GM18868 (cell line): Measurements from ENCODE around the gene KMO.

Experiments
- ATAC-seq: cut with Tn5 transposase; IDR thresholded peaks from one replicate; pipeline ENCODE4 v1.9.1; 2021; ENCODE audit warnings: mild to moderate bottlenecking, moderate library complexity; ENCODE audit not compliant: unreplicated experiment

Gene KMO

DNA sequence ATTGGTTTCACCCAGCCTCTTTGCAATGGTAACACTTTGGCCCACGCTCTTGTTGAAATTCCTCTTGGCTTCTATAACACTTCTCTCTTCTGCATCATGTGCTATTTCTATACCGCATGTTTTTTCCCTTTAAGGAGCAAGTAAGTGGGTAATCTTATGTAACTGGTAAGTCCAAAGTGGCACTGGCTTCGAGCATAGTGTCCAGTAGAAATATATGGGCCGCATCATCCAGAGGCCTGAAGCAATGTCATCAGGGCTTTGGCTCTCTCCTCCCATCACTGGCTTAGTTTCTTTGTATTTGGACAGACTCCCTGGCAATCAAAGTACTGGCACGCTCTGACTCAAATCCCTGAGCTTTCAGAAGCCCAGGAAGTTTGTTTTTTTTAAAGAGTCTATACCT lies 90.5 kb downstream of the KMO start:
- no peak for ATAC-seq

DNA sequence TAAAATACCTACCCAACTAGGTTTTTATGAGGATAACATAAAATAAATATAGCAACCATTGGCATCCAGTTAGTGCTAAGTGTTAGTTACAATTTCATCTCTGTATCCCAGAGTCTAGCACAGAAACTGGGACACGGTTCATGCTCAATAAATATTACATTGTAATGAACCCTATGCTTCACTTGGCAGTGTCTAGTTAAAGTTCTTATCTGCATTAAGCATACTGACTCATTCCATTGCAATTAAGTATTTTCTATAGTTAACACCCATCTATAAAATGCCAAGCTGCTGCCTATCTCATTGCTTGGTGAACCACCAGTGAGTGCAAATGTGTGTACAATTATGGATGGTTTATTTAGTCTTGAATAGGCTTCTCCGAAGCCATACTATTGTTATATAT lies 92.8 kb downstream of the KMO start:
- ATAC-seq = no peak

DNA sequence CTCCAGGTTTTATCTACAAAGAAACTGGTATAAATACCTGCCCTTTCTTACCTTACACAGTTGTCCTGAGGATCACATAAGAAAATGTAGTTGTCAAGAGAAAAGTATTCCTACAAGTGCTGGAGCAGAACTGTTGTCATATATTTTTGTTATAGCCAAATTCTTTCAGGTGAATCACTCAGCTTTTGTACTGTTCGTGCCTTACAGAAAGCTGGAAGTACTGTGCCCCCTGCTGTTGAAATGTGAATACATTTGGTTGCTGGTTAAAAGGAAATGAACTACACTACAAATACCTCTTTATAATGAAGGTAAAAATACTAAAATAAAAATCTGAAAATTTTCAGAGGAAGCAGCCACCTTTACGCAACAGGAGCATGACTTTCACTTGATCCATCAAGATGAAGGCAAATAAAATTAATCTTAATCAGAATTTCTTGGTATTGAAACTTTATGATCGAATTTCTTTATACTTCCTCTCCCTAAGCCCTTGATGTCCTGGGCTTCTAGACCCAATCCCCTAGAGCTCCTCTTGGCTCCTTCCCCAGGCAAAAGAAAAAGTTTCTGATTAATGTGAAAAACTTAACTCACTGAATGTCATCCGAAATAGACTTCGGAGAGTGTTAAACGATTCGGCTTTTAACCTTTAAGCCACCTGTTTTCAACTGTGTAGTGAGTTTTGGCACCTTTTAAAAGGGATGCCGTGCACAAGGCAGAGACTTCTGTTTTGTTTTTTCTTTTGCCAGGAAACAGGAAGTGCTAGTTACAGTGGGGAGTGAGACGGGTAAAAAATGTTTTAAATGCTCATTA lies 95.5 kb downstream of the KMO start:
- peak; percentile 81 for ATAC-seq

DNA sequence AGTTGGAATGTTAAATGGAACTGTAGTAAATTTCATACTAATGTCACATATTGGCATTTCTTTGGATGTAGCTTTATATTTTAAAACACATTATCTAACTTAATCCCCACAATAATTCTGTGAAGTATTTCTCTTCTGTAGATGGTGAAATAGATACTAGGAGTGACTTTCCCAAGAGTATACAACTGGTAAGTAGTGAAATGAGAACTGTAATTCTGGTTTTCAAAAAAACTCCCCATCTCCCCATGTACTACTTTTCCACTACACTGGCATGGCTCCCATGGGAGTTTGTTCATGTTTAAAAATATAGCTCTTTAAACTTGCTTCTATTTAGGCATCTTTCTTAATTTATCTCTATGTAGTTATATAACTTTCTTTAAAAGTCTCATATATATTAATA lies 97.8 kb downstream of the KMO start:
- ATAC-seq = no peak

DNA sequence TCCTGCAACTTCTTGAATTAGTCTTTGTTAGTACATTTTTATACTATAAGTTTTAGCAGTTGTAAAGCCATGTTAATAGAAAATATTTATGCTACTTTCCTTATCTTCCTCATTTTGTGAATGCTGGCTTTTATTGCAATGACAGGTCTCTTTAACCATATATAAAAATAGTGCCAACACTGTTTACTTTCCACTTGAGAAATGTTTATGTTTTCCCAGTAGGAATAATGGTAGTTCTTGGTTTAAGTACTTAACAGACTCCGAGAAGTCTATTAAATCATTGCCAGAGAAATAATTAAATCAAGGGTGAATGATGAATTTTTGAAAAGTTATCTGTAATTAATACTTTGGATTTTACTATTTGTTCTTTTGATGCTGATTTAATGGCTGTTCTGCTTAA lies 98.3 kb downstream of the KMO start:
- ATAC-seq = no peak

DNA sequence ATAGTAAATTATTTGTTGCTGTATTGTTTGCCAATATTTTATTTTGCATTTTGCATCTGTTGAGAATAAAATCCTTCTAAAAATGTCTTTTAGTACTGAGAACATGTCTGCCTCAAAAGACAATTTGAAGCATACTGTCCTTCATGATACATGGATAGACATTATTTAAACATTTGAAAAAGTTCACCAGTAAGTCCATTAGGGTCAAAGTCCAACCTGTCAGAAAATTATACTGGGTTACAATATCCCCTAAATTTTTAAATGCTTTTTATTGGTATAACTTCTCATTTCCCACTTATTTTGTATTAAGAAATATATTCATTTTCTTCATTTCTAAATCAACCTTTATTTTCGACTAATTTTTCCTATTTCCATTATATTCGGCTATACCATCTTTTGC lies 98.7 kb downstream of the KMO start:
- ATAC-seq = no peak

DNA sequence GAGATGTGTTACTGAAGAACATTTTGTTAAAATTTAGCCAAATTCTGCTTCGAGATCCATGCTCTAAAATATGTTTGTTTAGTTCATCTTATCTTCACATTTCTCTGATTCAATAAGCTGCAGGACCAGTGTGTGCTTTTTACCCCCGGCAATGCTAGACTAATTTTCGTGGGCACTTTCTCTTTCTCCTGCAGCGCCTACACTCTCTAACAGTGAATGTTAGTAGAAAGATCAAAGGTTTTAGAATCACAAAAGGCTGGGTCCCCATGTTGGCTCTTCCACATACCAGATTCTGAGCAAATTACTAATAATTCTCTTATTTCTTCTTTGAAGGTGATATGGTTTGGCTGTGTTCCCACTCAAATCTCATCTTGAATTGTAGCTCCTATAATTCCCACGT lies 99.5 kb downstream of the KMO start:
- ATAC-seq = no peak

DNA sequence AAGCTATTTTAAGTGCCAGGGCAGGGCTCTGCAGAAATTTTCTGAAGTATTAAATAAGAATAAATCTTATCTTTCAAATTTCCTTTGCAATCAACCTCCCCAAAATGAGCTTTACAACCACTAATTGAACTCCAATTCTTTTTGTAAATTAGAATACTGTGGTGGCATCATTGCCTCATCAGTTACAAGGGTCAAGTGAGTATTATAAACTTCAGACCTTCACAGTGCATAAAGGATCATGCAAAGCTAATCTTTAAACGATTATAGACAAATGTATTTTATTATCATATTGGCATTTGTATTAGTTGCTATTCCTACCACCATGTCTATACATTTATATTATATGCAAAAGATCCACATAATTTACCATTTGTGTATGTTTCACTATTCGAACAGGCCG lies 100.8 kb downstream of the KMO start:
- no peak for ATAC-seq

DNA sequence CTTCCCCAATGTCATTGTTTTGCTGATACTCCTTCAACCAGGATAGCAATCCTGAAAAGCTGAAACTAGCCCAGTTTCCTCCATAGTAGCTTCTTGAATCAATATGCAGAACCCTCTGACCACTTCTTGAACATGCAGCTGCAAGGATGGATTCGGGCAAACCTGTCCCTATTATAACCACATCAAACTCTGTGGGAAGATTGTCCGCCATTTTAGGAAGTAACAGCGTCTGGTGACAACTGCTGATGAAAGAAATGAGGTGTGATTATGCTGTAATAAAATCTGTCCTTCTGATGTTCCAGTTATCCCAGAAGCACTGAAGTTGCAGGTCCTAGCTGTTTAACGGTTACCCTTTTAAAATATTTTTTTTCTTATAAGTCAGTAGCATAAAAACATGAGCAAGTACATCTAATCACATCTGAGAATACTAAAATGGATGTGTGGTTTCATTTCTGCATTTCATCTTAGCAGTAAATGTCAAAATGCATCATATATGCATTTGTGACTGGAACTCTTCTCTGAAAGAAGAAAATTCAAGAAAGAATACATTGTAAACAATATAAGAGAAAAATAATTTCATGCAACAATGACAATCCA lies 103.5 kb downstream of the KMO start:
- ATAC-seq = peak; percentile 16

DNA sequence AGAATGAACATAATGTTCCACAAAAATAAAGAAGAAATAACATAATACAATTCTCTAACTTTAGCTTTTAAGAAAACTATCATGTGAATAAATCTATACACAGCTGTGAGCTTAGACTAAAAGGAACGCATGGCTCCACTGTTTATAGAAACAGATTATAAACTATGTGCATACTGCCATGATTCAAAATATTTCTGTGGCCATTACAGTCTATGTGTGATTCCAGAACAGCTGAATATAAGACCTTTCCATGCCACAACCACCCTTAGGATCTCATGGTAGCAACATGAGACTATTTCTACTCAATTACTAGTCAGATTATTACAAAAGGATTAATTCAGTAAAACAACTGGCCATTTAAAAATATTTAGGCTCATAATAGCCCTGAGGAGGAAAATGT lies 104.1 kb downstream of the KMO start:
- no peak for ATAC-seq

DNA sequence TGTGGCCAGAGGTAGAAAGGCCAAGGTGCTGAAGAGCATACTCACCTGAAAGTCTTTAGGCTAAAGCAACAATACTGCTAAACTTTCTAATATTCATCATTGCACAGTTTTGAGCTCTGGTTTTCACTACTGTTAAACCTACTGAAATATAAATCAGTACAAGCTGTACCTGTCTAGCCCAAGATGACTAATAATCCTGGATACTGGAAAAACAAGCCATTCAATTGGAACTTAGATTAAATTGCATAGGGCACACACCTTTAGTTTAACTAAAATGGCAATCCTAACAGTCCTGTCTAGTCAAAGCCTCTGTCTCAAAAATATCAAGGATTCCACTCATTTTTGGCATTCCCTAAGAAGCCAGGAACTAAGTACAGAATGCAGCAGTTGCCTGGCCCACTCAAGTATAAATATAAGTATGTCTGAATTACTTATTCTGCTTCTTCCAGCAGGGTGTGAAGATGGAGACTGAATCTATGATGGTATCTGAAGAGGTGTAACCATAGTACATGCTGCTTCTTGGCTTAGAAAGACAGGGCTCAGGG lies 104.9 kb downstream of the KMO start:
- ATAC-seq = no peak

DNA sequence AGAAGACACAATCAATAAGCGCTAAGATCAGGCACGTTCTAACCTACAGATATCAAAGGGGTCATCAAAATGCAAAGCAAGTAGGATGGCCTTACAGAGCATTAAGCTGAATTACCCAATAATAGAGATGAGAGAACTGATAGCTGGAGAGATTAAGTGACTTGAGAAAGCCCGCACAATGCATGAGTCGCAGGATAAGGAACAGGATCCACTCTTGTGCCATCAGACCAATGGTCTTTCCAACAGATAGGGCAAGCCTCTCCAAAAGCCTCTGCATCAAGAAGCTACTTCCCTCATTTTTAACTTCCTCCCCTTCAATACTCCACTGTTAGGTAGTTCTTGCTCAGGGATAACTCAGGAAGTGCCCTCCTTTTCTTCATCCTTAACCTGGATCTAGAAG lies 105.4 kb downstream of the KMO start:
- ATAC-seq = no peak

DNA sequence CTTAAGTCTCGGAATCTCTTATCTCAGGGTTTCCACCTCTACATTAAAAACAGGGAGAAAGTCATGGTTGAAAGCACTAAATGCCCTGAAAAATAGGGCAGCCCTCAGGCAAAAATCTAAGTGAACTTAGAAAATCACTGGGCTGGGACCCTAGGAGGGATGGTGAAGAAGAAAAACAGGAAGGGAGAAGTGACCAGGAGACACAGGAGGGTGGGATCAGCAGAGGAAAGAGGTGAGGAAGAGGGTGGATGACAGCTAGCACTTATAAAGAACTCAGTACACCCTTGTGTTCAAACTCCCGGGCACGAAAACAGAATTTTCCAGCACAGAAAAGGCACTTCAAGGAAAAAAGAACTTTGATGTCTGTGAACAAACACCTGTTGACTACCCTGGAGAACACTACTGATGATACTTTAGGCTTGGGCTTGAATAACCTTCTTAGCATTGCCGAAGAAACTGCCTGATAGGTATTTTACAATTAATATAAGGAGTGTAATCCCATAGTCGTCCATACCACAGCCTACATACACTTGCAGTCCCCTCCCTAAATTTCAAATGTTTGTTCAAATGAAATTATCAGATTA lies 106.0 kb downstream of the KMO start:
- no peak for ATAC-seq

DNA sequence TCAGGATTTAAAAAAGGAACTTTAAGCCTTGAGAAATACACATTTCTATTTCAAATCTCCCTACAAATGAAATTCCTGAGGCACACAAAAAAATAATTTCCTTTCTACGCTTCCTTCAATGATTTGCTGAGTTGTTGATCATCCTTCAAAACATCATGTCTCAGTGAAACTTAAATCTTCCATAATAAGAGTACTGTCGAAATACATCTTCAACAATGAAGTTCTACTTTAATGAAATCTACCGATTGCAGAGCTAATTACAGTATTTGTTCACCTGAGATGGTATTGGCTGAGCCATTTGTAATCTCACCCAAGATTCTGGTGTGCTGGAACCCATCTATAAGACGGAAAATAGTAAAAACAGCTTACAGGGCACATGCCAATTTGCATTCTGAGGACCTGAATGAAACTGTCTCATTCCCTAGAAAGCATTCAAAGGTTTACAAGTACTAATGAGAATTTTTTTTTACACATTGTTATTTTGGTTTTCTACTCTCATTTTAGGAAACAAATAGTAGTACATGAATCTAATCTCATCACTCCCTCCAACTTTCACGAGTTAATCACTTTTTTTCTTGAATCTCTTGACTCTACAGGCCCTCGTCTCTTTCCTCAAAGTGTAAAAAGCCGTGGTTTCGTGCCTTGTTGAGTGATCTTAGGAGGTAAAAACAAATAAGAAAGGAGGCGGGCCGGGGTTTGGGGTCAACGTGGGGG lies 106.9 kb downstream of the KMO start:
- ATAC-seq = no peak

DNA sequence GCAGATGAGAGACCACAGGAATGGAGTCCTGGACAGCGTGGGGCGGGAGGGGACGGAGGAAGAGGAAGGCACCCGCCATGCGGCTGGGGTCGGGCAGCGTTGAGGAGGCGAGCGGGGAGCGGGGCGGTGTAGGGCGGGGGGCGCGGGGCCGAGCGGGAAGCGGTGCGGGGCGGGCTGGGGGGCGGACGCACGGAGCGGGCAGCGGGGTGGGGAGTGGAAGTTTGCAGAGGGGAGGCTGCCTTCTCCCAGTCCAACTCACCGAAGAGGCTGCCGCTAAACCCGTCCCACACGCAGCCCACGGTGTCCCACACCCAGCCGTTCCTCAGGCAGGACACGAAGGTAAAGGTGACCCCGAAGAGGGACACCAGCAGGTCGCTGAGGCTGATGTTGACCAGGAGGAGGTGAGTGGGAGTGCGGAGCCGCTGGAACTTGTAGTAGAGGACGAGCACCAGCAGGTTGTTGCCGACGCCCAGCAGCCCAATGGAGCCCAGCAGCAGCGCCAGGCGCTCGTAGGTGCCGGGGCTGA lies 107.5 kb downstream of the KMO start:
- peak; percentile 44 for ATAC-seq

DNA sequence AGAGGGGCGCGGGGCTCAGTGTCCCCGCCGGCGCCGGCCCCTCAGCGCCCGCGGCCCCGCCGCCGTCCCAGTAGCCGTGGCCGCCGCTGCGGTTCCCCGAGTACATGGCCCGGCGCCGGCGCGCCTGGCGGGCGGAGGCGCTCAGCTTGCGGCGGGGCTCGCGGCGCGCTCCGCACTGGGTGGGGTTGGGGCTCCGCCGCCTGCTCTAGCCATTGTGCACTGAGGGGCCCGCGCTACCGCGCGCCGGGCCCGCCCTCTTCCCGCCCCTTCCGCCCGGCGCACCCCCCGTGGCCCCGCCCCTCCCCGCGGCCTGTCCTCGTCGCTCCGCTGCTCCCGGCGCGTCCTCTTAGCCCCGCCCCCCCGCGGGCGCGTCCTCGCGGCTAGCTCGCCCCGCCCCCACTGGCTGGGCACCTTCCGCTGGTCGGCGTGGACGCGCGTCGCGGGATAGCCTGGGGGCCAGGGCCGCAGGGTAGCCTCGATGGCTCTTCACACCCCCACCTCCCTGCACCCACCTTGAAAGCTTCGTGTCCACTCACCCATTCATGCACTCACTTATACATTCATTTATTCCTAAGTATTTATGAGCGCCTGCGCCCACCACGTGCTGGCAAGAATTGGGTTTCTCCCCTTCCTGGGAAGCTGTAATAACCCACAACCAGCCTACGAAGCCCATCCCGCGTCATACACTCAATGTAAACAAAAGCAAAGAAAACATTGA lies 108.1 kb downstream of the KMO start, which contains the start of the genes CHML and OPN3:
CHML (minus strand) TSS at position 221 of the 718 bp plus-strand sequence. CDS start 4,603 bp downstream, outside the sequence.
OPN3 (minus strand) TSS at position 221 of the 718 bp plus-strand sequence; CDS start at position 106, 115 bp downstream.
- ATAC-seq = peak; percentile 89

DNA sequence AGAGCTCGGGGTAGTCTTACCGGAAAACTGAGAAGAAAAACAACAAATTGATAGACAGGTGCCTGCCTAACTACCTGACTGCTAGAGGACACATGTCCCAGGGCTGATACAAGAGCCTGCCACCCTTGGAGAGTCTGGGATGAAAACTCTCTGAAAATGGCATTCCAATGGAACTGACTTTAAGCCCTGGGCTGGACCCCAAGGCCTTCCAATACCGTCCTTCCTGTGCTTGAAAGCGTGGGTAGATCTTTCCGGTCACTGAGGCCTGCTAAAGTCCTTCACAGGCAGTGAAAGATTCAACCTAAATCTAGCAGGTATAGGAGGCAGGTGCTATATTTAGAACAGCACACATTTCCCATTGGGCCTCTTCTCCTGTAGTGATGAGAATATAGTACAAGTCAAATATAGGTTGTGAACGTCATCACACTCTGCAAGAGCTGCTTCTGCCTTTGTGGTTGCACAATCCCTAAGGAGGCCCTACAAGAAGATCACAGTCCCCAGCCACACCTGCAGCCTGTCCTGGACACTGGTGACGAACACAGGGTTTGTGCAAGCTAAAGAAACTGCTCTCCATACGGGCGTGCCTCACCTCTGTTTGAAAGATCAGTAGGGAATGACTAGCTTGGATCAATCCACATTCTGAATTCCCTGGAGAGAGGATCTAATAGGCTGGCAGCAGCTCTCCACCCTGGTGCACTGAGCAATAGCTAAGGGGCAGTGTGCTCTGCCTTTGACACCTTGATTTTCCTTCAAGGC lies 108.9 kb downstream of the KMO start:
- ATAC-seq = no peak

DNA sequence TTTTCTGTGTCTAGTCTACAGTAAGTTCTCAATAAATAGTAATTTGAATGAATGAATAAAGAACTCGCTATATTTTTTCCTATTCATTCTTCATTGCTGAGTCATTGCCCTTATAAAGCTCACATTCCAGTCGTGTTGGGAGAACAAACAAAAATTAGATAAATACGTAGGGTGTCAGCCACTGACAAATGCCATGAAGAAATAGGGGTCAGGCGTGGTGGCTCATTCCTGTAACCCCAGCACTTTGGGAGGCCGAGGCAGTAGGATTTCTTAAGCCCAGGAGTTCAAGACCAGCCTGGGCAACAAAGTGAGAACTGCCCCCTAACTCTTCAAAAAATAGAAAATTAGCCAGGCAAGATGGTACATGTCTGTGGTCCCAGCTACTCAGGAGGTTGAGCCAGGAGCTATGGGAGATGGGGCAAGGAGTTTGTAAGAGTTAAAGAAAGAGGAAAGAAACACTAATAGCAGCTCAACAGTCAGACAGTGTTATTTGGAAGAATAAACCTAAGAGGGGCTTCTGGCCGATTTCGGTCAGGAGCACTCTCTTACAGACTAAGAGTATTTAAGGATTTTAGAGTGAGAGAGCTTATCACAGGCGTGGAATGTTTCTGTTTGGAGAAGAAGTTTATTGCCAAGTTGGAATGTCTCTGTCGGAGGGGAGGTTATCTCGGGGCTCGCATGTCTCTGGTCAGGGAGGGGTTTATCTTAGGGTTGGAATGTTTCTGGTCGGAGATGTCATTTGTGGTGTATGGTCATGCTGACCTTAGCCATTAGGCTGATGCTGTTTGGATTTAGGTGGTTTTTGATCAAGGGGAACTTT lies 109.8 kb downstream of the KMO start:
- ATAC-seq = no peak

DNA sequence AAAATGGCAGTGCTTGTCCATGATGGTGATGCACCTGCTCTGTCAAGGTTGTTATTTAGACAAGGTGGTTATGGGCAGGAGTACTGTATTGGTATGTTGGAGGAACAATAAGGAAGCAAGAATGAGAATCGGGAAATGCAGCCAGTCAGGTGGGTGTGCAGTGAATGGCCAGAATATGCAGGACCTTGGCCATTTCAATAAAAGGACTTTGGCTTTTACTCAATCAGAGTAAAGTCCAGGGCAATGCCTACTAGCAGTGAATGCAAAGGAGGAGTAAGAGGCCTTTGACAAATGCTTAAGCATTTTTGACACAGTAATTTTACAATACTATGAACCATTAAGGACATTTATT lies 110.4 kb downstream of the KMO start:
- no peak for ATAC-seq
